Measurements from ENCODE around the gene PLAAT4.
"Not testable (repeated sequence)": the region's sequence is repeated elsewhere in the genome, so short reads cannot be mapped to it uniquely, and the experiment has no call there.

PLAAT4 gene

DNA sequence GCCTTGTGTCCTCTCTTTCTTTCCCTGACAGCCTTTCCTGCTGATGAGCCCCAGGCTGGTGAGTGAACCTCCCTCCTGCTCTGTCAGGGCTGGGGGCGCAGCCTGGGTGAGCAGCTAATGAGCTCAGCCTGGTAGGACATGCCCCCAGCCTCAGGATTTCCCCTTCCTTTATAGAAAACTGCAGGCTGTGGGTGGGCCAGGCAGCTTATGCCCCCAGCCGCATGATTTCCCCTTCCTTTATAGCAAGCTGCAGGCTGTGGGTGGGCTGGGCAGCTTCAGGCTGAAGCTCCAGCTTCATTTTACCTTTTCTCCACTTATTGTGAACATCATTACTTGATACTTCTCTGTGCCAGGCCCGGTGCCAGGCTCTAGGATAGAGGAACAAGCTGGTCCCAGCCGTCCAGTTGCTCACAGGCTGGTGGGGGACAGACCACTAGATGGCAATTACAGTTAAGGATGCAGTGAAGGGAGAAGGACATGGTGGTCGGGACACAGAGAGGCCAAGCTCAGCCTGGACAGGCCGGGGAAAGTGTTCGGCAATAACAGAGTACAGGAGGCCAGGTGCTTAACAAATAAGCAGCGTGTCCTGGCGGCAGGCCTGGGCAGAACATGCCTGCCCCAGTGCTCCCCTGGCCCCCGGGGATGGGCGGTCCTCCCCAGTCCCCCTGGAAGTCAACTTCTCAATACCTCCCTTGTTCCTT, 25.4 kb upstream of the PLAAT4 start:
- no peak for DNase-seq (ENCODE audit: low spot score)

DNA sequence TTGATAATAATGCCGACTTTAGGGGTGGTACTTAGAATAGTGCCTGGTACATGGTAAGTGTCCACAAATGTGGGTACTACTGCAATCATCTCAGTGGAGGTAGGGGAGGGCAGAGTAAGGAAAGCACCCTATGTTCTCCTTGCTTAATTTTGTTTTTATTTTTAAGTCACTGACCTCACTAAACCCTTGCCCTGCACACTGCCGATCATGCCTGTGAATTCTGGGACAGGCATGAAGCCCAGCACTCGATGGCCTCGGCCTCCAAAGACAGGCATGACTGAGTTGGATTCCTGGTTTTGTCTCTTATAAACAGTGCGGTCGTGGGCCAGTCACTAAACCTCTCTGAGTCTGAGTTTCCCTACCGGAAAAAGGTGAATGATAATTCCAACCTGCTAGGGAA, 23.8 kb upstream of the PLAAT4 start:
- no peak for DNase-seq (ENCODE audit: low spot score)

DNA sequence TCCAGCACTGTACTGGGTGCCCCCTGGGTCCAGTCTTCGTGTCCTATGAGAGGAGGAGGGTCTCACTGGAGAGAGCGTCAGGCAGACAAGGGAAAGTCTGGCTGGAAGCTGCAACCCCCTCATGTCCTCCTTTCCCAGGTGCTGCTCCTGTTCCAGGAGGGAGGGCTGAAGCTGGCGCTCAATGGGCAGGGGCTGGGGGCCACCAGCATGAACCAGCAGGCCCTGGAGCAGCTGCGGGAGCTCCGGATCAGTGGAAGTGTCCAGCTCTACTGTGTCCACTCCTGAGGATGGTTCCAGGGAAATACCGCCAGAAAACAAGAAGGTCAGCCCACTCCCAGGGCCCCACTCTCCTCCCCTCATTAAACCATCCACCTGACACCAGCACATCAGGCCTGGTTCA, 20.5 kb upstream of the PLAAT4 start:
- no peak for DNase-seq (ENCODE audit: low spot score)

DNA sequence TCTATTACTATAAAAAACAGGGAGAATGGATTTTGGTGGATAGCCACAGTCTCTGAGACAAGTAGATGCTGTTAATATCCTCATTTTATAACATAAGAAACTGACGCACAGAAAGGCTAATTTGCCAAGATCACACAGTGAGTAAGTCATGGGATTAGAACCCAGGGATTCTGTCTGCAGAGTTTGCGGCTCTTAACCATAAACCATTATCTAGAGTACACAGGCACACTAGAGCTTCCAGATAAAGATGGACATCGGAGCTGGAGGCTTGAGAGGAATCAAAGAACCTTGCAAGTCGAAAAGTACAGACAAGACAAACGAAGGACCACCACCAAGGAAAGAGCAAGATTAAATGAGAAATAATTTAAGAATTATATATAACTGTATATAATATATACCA, 19.5 kb upstream of the PLAAT4 start:
- no peak for DNase-seq (ENCODE audit: low spot score)

DNA sequence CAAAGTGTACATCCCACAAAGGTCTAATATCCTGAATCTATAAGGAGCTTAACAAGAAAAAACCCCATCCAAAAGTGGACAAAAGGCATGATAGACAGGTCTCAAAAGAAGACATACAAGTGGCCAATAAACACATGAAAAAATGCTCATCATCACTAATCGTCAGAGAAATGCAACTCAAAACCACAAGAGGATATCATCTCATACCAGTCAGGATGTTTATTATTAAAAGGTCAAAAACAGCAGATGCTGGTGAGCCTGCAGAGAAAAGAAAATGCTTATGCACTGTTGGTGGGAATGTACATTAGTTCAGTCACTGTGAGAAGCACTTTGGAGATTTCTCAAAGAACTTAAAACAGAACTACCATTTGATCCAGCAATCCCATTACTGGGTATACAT, 18.1 kb upstream of the PLAAT4 start:
- DNase-seq (ENCODE audit: low spot score) = no peak

DNA sequence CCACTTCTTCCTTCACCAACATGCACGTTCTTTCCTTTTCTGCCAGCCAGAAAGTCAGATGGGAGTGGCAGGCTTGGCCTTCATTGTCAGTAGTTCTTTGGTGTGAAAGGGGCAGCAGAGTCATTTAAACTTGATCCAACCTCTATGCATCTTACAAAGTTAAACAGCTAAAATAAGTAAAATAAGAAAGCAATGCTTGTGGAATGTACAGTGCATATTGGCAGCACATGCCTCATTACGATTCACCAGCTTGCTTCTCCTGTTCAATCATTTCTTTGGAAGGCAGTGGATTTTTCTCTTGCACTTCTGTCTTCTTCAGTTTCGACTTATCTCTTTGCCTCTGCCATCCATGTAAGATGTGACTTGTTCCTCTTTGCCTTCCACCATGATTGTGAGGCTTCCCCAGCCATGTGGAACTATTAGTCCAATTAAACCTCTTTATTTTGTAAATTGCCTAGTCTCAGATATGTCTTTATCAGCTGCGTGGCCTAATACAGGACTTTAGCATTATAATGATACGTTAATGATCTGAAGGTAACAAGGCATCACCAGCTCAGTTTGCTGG, 15.9 kb upstream of the PLAAT4 start:
- no peak for DNase-seq (ENCODE audit: low spot score)

DNA sequence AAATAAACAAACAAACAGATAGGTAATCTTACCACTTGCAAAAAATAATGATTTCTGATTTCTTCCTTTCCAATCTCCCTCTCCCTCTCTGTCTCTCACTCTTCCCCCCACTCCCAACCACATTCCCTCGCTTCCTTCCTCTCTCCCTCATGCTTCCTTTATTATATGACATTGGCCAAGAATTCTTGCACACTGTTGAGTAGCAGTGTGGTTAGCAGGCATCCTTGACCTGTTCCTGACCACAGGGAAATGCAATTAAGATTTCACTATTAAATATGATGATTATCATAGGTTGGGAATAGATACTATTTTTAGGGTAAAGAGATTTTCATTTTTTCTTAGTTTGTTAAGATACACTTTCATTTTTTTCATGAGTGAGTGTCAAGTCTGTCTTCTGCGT, 14.7 kb upstream of the PLAAT4 start:
- no peak for DNase-seq (ENCODE audit: low spot score)

DNA sequence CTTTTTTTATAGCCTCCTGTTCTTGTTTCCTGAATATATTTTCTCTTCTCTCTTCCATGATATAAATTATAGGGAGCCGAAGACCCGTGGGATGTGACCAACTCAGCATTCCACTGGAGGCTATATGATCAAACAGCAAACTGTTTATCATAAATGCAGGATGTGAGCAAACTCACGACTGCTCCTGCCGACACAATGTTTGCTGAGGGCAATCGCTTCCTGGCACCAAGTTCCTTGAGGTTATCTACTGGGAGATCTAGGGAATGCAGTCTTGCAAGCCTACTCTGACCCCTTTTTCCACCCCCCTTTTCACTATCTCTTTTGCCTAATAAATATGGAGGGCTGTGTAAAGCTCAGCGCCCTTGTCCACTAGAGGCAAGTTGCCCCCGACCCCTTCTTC, 13.5 kb upstream of the PLAAT4 start:
- no peak for DNase-seq (ENCODE audit: low spot score)

DNA sequence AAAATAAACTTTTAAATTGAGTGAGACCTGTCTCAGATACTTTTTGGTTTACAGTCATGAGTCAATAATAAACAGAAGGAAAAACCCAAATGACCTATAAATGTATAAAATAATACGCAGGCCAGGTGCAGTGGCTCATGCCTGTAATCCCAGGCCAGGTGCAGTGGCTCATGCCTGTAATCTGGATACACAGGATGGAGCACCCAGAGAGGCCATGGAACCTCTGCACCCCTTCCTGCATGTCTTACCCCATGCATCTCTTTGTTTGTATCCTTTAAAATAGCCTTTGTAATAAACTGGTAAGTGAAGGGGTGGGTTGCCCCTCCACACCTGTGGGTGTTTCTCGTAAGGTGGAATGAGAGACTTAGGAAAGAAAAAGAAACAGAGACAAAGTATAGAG, 8.9 kb upstream of the PLAAT4 start:
- DNase-seq (ENCODE audit: low spot score) = no peak

DNA sequence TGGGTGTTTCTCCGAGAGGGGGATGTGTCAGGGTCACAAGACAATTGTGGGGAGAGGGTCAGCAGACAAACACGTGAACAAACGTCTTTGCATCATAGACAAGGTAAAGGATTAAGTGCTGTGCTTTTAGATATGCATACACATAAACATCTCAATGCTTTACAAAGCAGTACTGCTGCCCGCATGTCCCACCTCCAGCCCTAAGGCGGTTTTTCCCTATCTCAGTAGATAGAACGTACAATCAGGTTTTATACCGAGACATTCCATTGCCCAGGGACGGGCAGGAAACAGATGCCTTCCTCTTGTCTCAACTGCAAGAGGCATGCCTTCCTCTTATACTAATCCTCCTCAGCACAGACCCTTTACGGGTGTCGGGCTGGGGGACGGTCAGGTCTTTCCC, 8.5 kb upstream of the PLAAT4 start:
- DNase-seq (ENCODE audit: low spot score) = not testable (repeated sequence)

DNA sequence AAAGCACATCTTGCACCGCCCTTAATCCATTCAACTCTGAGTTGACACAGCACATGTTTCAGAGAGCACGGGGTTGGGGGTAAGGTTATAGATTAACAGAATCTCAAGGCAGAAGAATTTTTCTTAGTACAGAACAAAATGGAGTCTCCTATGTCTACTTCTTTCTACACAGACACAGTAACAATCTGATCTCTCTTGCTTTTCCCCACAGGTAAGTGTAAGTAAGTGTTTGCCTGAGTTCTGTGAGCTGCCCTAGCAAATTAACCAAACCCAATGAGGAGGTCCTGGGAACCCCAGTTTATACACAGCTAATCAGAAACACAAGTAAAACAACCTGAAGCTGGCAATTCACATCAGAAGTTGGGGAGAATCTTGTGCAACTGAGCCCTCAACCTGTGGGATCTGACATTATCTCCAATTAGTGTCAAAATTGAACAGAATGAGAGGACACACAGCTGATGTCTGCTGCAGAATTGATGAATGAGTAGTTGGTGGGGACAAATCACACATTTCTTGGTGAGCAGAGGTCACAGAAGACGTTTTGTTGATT, 7.8 kb upstream of the PLAAT4 start:
- not testable (repeated sequence) for DNase-seq (ENCODE audit: low spot score)

DNA sequence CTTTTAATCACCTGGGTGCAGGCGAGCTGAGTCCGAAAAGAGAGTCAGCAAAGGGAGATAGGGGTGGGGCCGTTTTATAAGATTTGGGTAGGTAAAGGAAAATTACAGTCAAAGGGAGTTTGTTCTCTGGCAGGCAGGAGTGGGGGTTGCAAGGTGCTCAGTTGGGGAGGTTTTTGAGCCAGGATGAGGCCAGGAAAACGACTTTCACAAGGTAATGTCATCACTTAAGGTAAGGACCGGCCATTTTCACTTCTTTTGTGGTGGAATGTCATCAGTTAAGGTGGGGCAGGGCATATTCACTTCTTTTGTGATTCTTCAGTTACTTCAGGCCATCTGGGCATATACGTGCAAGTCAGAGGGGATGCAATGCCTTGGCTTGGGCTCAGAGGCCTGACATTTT, 7.2 kb upstream of the PLAAT4 start:
- DNase-seq (ENCODE audit: low spot score) = not testable (repeated sequence)

DNA sequence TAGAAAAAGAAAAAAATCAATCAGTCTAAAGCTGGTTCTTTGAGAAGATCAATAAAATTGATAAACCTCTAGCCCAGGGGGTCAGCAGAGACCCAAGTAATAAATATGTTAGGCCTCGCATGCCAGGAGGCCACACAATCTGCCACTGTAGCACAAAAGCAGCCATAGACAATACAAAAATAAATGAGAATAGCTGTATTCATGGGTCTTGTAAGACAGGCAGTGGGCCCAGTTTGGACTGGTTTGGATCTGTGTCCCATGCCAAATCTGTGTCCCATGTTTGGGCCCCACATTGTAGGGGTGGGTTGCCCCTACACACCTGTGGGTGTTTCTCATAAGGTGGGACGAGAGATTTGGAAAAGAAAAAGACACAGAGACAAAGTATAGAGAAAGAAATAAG, 6.6 kb upstream of the PLAAT4 start:
- DNase-seq (ENCODE audit: low spot score) = no peak

DNA sequence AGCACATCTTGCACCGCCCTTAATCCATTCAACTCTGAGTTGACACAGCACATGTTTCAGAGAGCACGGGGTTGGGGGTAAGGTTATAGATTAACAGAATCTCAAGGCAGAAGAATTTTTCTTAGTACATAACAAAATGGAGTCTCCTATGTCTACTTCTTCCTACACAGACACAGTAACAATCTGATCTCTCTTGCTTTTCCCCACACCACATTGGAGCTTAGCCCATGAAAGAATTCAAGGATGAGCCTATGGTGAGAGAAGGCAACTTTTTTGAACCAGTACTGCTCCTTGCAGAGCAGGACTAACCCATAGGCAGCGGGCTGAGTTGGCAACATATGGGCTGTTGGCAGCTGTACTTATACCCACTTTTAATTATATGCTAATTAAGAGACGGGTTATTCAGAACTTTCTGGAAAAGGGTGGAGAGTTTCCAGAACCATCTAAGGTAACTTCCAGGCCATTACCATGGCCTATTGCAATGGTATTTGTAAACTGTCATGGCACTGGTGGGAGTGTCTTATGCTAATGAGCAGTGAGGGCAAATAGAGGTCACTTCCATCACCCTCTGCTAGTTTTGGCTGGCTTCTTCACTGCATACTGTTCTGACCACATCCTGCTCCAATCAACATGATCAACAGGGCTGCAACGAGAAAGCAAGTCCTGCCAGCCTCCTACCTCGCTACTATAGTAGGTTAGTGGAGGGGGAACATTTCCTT, 5.4 kb upstream of the PLAAT4 start:
- DNase-seq (ENCODE audit: low spot score) = not testable (repeated sequence)

DNA sequence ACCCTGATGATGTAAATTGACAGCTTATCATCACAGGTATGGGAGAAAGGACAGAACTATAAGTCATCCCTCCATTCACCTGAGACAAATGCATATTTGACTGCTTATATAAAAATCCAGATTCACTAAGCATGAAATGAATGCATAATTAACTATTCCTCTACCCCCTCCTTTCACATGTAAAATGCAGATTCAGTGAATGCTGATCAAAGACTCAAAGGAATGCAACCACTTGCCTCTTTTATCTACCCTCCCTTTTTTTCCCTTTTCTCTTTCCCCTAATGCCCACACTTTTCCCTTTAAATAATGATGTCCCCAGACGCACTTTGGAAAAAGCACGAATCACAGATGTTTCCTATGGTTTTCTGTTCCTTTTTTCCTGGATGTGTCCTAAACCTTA, 4.5 kb upstream of the PLAAT4 start:
- no peak for DNase-seq (ENCODE audit: low spot score)

DNA sequence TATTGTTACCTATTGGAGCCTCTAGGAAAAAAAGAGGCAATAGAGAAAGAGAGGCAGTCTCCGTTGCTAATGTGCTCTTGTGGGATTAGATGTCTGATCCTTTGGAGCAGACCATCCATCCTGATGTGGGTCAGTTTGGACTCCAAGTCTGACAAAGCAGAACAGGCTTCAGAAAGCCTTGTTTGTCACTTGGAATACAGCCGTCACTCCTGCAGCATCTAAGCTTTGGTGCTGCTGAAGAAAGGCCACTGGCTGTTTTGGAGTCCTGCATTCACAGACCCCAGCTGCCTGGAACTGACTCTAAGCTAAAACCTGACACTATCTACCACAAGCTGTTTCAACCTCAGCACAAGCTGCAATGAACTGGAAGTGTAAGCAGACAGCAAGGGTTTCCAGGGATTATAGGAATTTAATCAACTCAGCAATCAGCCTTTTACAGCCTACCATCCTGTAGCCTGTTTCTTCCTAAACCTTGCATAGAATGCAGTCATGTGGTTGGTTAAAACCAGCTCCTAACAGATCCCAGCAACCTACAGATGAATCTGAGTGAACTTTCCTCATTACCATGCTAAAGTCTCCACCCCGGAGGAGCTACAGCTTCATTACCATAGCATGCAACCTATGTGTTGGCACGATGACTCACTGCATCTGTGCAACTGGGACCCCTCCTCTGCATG, 3.7 kb upstream of the PLAAT4 start:
- DNase-seq (ENCODE audit: low spot score) = no peak

DNA sequence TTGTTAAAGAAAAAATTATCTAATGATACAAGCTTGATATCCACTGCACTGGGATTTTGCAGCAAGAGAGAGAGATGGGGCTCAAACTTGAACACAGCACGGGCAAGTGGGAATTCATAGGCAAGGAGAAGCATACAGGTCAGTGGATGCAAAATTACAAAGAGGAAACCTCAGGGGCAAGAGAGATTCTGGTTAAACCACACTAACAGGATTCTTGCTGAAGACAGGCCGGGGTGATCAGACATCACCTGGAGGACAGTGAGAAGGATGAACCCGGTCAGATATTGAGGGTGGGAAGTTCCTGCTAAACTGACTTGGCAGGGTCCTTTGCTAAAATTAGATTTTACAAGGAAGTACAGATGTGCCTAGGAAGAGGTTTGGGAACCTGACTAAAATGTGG, 2.5 kb upstream of the PLAAT4 start:
- DNase-seq (ENCODE audit: low spot score) = no peak

DNA sequence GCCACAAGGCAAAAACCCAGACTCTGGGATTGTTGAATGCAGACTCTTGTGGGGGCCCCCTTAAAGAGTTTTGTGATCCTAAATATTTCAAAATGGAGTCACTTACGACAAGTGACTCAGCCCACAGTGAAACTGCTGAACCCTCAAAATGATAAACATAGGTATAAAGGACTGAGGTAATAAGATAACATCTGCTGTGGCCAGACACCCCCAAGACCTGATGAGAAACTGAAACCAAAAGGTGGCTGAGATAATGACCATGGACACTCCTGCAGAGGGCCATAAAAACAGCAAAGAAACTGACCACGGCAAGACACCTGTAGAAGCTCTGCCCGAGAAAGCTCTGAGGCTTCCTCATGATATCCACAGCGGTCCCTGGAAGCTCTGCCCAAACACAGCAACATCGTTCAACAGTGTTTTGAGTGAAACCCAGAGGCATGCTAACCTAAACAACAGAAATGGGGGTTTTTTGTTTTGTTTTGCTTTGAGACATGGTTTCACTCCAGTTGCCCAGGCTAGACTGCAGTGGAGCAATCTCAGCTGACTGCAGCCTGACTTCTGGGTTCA, 1.6 kb upstream of the PLAAT4 start:
- DNase-seq (ENCODE audit: low spot score) = no peak

DNA sequence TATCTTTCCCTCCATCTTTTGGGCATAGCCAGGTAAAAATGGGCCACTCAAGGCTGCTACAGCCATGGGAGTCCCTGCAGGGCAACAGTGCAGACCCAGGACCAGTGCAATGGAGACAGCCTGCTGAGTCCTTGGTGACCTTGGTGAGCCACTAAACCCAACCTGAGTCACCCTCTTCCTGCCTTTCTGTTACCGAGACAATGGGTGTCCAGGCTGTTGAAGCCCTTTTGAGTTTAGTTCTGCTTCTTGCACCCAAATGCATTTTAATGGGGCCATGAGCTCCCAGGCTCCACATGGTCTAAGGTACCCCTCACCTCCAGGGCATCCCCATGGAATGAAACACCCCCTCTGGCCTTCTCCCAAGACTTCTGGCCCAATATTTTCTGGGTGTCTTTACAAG, 874 bp upstream of the PLAAT4 start:
- no peak for DNase-seq (ENCODE audit: low spot score)

DNA sequence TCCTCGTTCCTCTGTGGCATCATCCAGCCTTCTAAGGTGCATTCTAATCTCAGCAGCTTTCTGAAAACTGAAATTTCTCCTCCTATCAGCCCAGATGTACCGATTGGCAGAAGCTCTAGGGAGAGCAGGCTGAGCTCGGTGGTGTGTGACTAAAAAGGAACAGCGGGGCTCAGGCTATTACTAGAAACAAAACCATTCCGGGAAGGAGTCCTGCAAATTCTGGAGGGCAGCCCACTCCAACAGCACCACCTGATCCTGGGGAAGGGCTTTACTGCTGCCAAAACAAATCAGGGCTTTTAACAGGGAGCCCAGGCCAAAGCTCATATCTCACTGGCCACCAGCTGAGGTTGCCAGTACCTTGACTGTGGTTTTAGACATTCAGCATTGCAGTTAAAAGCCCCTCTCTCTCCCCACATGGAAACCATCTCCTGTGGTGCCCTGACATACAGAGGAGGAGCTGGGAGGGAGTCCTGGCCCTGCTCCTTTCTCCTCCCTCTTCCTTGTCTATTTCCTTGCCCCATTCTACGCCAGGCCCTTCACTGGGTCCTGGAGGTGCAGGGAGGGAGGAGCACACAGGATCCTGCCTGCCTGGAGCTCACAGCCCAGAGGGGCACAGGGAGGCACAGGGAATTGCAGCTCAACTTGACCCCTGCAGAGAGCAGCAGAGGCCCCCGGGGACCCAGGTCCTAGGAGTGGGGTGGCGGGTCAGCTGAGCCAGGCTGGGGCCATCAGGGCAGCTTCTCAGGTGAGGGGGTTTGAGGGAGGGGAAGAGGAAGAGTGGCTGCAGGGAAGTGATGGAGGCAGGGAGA, 889 bp downstream of the PLAAT4 start:
- DNase-seq (ENCODE audit: low spot score) = no peak

DNA sequence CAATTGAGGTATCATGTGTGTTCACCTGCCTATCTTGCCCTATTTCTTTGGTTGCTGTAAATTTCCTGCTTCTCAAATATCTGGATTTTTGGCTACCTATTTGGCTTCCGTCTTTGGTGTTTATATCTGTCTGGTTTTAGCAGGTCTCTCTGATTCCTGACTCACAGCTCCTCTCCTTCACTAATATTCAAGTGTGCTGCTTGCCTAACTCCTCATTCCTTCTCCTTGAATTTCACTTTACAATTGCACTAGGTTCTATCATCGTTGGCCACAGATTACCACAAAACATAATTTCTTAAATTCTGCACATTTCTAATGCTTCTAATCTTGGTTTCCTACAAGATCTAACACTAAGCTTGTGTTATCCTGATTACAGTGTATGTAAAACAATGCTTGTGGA, 5.9 kb downstream of the PLAAT4 start:
- DNase-seq (ENCODE audit: low spot score) = not testable (repeated sequence)

DNA sequence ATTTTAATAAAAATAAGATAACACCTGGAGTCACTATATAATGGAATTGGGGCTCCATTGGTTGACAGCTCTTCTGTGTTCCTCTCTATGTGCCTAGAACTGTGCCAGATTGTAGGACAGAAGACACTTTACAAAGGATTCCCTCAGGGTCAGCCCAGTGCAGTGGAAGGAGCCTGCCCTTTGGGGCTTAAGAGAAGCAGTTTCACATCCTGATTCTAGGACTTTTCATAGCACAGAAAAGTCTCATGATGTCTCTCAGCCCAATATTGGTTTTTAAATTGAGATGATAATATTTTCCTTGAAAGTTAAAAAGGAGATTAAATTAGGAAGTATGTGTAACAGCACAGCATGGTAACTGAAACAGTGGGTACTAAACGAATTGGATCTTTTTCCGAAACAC, 7.1 kb downstream of the PLAAT4 start:
- no peak for DNase-seq (ENCODE audit: low spot score)
